B cell (primary cell): ENCODE measurements around the gene UCHL1.

ENCODE experiments used
- EZH2 ChIP-seq: IDR thresholded peaks from 2 replicates; pipeline ENCODE4 v1.6.1; 2012; ENCODE audit warnings: borderline replicate concordance, low read depth, mild to moderate bottlenecking, moderate library complexity, low read length; ENCODE audit not compliant: insufficient read depth, poor library complexity, severe bottlenecking
- TF ChIP-seq, protein P1 (sequence below): fragments of 200-600 bp; IDR thresholded peaks from one replicate; pipeline ENCODE4 v1.8.0; 2022; ENCODE audit warnings: antibody characterized with exemption, mild to moderate bottlenecking

DNA sequence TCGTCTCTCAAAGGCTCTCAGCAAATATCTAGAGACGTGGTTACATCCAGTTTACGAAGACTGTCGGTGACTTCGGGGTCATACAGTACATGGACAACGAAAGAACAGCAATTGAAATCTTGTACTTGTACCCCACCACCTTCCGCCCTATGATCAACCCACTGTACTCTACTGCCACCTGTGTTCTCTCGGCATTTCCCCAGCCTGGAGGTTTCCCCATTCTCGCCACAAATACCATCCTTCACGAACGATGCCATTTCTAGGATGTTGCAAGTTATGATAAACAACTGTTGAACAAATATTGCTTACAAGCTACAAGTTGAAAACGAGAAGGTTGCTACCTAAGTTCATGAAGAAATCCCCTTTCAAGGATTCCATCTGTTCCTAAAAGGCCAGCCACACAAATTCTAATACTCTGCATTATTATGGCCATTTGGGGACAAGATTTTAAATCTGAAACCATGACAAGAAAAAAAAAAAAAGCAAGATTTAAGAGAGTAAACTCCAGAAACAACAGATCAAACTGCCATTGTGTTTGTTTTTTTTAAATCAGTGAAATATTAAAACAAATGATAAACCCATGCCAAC lies 44.0 kb upstream of the UCHL1 start:
- TF ChIP-seq, protein P1, sequence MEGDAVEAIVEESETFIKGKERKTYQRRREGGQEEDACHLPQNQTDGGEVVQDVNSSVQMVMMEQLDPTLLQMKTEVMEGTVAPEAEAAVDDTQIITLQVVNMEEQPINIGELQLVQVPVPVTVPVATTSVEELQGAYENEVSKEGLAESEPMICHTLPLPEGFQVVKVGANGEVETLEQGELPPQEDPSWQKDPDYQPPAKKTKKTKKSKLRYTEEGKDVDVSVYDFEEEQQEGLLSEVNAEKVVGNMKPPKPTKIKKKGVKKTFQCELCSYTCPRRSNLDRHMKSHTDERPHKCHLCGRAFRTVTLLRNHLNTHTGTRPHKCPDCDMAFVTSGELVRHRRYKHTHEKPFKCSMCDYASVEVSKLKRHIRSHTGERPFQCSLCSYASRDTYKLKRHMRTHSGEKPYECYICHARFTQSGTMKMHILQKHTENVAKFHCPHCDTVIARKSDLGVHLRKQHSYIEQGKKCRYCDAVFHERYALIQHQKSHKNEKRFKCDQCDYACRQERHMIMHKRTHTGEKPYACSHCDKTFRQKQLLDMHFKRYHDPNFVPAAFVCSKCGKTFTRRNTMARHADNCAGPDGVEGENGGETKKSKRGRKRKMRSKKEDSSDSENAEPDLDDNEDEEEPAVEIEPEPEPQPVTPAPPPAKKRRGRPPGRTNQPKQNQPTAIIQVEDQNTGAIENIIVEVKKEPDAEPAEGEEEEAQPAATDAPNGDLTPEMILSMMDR: no peak
- no peak for TF ChIP-seq EZH2
